Measurements from ENCODE around the gene TP53AIP1.

TP53AIP1 gene

GRCh38 chr11:128942272-128942612, 429 bp downstream of the TP53AIP1 start:
- no peak for DNase-seq

- no peak for DNase-seq
Observed at GRCh38 chr11:128941573-128942271, 949 bp downstream of the TP53AIP1 start.

- no peak for DNase-seq
Observed at GRCh38 chr11:128941110-128941509, 1.6 kb downstream of the TP53AIP1 start.

- DNase-seq, result no peak
Observed at GRCh38 chr11:128940603-128941002, 2.1 kb downstream of the TP53AIP1 start.

- DNase-seq, result no peak
Observed at GRCh38 chr11:128940156-128940555, 2.5 kb downstream of the TP53AIP1 start.

GRCh38 chr11:128939591-128939990, 3.1 kb downstream of the TP53AIP1 start:
- DNase-seq, result no peak

- DNase-seq, result no peak
Observed at GRCh38 chr11:128938156-128938885, 4.3 kb downstream of the TP53AIP1 start.

GRCh38 chr11:128937480-128937879, 5.2 kb downstream of the TP53AIP1 start:
- no peak for DNase-seq

- DNase-seq, result no peak
Observed at GRCh38 chr11:128936606-128937251, 5.9 kb downstream of the TP53AIP1 start.

GRCh38 chr11:128934926-128935325, 7.7 kb downstream of the TP53AIP1 start:
- no peak for DNase-seq

GRCh38 chr11:128934351-128934750, 8.3 kb downstream of the TP53AIP1 start:
- DNase-seq, result no peak

GRCh38 chr11:128933481-128934178, 9.0 kb downstream of the TP53AIP1 start:
- DNase-seq, result no peak

GRCh38 chr11:128931668-128932067, 11.0 kb downstream of the TP53AIP1 start:
- no peak for DNase-seq

GRCh38 chr11:128931066-128931465, 11.6 kb downstream of the TP53AIP1 start:
- DNase-seq, result no peak

- DNase-seq, result no peak
Observed at GRCh38 chr11:128929991-128930390, 12.7 kb downstream of the TP53AIP1 start.

- DNase-seq, result no peak
Observed at GRCh38 chr11:128929468-128929867, 13.2 kb downstream of the TP53AIP1 start.

- DNase-seq, result peak; percentile 56
Observed at GRCh38 chr11:128928400-128928799, 14.3 kb downstream of the TP53AIP1 start.

- DNase-seq, result no peak
Observed at GRCh38 chr11:128927683-128928336, 14.9 kb downstream of the TP53AIP1 start.

- no peak for DNase-seq
Observed at GRCh38 chr11:128927108-128927461, 15.6 kb downstream of the TP53AIP1 start.

- no peak for DNase-seq
Observed at GRCh38 chr11:128926437-128927107, 16.1 kb downstream of the TP53AIP1 start.

GRCh38 chr11:128926000-128926399, 16.7 kb downstream of the TP53AIP1 start:
- DNase-seq, result no peak

- no peak for DNase-seq
Observed at GRCh38 chr11:128925250-128925600, 17.4 kb downstream of the TP53AIP1 start.
